ENCODE results near the gene BEX1. TPM values are rescaled to one million over a fixed set of nuclear protein-coding genes. Genes with fewer than 3 reads are reported as not detected.
"Not testable (repeated sequence)": the region's sequence is repeated elsewhere in the genome, so short reads cannot be mapped to it uniquely, and the experiment has no call there.

Gene BEX1
- total and polyA plus RNA-seq, 5 donors from 2014 or later: 0.53 to 2.3 (median 0.65) TPM; not detected in 1

DNA sequence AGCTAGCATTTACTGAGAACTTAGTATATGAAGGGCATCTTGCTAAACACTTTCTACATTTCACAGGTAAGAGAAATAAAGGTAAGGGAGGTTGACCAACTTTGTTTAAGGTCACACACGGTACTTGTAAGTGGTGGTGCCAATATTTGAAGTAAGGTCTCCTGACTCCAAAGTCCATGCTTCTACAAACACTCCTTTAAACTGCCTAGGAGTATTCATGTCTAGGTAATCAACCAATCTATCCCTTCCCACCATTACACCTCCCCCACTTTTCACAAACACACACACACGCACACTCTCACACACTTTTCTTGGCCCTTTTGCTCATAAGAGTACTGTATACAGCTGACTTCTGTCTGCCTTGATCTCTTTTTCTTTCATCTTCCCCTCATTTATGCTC lies 7.1 kb downstream of the BEX1 start:
- Histone ChIP-seq H3K9me3 (ENCODE audit: control insufficient read depth in 2 of 2, low read length in 2 of 2) (no peaks in the 10 kb centered on the region), H3K36me3 (ENCODE audit: control insufficient read depth, insufficient read depth, low read length) (no peaks in the 10 kb centered on the region), H3K4me3 (ENCODE audit: low read depth, low read length) (no peak overlapping the region), H3K27me3 (ENCODE audit: control insufficient read depth, insufficient read depth, low read length) (no peaks in the 10 kb centered on the region), H3K4me1 (ENCODE audit: control insufficient read depth, insufficient read depth, low read length, poor library complexity, severe bottlenecking) (no peaks in the 10 kb centered on the region), H3K27ac (ENCODE audit: insufficient read depth, low read length, poor library complexity, severe bottlenecking) (no peak overlapping the region)
- H3K36me3 Mint-ChIP-seq: no peaks in the 10 kb centered on the region
- no peak overlapping the region for H3K4me3 Mint-ChIP-seq
- no peak for DNase-seq
- H3K27me3 Mint-ChIP-seq: peaks cover 4% of the 10 kb centered on the region
- H3K4me1 Mint-ChIP-seq: no peaks in the 10 kb centered on the region
- peaks cover 0 to 2% (median 0%) of the 10 kb centered on the region in 7 donors for H3K9me3 Mint-ChIP-seq
- ATAC-seq (ENCODE audit: low read depth in 2 of 2): no peak
- no peak overlapping the region for H3K27ac Mint-ChIP-seq

DNA sequence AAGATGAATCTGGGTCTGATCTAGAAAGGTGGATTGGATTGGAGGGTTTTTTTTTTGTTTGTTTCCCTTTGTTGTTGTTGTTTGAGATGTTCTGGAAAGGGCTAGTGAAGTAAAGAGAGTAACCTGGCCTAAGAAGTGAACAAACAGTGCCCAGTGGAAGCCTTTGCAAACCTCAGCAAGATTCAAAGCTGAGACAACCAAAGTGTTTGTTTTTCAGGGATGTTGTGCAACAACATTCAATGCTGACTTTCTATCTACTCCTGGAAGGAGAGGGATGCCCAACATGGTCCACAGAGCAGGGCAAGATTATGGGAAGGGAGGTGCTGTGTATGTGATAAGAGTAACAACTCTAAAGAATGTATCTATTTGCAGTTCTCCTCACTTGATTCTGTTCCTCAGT lies 11.3 kb downstream of the BEX1 start:
- H3K27me3 ChIP-seq (ENCODE audit: control insufficient read depth, insufficient read depth, low read length): no peaks in the 10 kb centered on the region
- Mint-ChIP-seq H3K9me3 (peaks cover 0 to 2% (median 0%) of the 10 kb centered on the region in 7 donors), H3K4me1 (no peaks in the 10 kb centered on the region), H3K27ac (no peak overlapping the region), H3K4me3 (no peak overlapping the region), H3K27me3 (no peaks in the 10 kb centered on the region), H3K36me3 (no peaks in the 10 kb centered on the region)
- no peaks in the 10 kb centered on the region for H3K36me3 ChIP-seq (ENCODE audit: control insufficient read depth, insufficient read depth, low read length)
- ATAC-seq (ENCODE audit: low read depth in 2 of 2): no peak
- H3K4me1 ChIP-seq (ENCODE audit: control insufficient read depth, insufficient read depth, low read length, poor library complexity, severe bottlenecking): no peaks in the 10 kb centered on the region
- DNase-seq: no peak
- no peak overlapping the region for H3K4me3 ChIP-seq (ENCODE audit: low read depth, low read length)
- no peak overlapping the region for H3K27ac ChIP-seq (ENCODE audit: insufficient read depth, low read length, poor library complexity, severe bottlenecking)
- no peaks in the 10 kb centered on the region for H3K9me3 ChIP-seq (ENCODE audit: control insufficient read depth in 2 of 2, low read length in 2 of 2)

- no peaks in the 10 kb centered on the region for H3K36me3 ChIP-seq (ENCODE audit: control insufficient read depth, insufficient read depth, low read length)
- no peaks in the 10 kb centered on the region for H3K4me1 ChIP-seq (ENCODE audit: control insufficient read depth, insufficient read depth, low read length, poor library complexity, severe bottlenecking)
- Mint-ChIP-seq H3K4me1 (no peaks in the 10 kb centered on the region), H3K9me3 (peaks cover 0 to 2% (median 0%) of the 10 kb centered on the region in 7 donors), H3K27me3 (no peaks in the 10 kb centered on the region), H3K27ac (no peak overlapping the region), H3K36me3 (no peaks in the 10 kb centered on the region), H3K4me3 (no peak overlapping the region)
- H3K27ac ChIP-seq (ENCODE audit: insufficient read depth, low read length, poor library complexity, severe bottlenecking): no peak overlapping the region
- H3K9me3 ChIP-seq (ENCODE audit: control insufficient read depth in 2 of 2, low read length in 2 of 2): no peaks in the 10 kb centered on the region
- no peak overlapping the region for H3K4me3 ChIP-seq (ENCODE audit: low read depth, low read length)
- DNase-seq: no peak
- no peak for ATAC-seq (ENCODE audit: low read depth in 2 of 2)
- H3K27me3 ChIP-seq (ENCODE audit: control insufficient read depth, insufficient read depth, low read length): no peaks in the 10 kb centered on the region
Measured at GRCh38 chrX:103051260-103051789, 12.6 kb downstream of the BEX1 start.

DNA sequence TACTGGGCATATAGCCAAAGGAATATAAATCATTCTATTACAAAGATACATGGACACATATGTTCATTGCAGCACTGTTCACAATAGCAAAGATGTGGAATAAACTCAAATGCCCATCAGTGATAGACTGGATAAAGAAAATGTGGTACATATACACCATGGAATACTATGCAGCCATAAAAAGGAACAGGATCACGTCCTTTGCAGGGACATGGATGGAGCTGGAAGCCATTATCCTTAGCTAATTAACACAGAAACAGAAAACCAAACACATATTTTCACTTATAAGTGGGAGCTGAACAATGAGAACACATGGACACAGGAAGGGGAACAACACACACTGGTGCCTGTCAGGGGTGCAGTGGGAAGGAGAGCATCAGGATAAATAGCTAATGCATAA lies 30.6 kb downstream of the BEX1 start:
- not testable (repeated sequence) for H3K36me3 ChIP-seq (ENCODE audit: control insufficient read depth, insufficient read depth, low read length); H3K9me3 Mint-ChIP-seq; H3K27me3 Mint-ChIP-seq; H3K4me3 ChIP-seq (ENCODE audit: low read depth, low read length); H3K27ac Mint-ChIP-seq; DNase-seq; H3K27ac ChIP-seq (ENCODE audit: insufficient read depth, low read length, poor library complexity, severe bottlenecking); H3K36me3 Mint-ChIP-seq; ATAC-seq (ENCODE audit: low read depth in 2 of 2); H3K27me3 ChIP-seq (ENCODE audit: control insufficient read depth, insufficient read depth, low read length); H3K4me1 ChIP-seq (ENCODE audit: control insufficient read depth, insufficient read depth, low read length, poor library complexity, severe bottlenecking); H3K9me3 ChIP-seq (ENCODE audit: control insufficient read depth in 2 of 2, low read length in 2 of 2); H3K4me3 Mint-ChIP-seq; H3K4me1 Mint-ChIP-seq

- Mint-ChIP-seq H3K36me3 (no peaks in the 10 kb centered on the region), H3K9me3 (no peaks in the 10 kb centered on the region), H3K27ac (no peak overlapping the region), H3K4me1 (no peaks in the 10 kb centered on the region), H3K27me3 (no peaks in the 10 kb centered on the region), H3K4me3 (no peak overlapping the region)
- Histone ChIP-seq H3K4me3 (ENCODE audit: low read depth, low read length) (no peak overlapping the region), H3K27ac (ENCODE audit: insufficient read depth, low read length, poor library complexity, severe bottlenecking) (no peak overlapping the region), H3K4me1 (ENCODE audit: control insufficient read depth, insufficient read depth, low read length, poor library complexity, severe bottlenecking) (no peaks in the 10 kb centered on the region), H3K9me3 (ENCODE audit: control insufficient read depth in 2 of 2, low read length in 2 of 2) (no peaks in the 10 kb centered on the region), H3K36me3 (ENCODE audit: control insufficient read depth, insufficient read depth, low read length) (no peaks in the 10 kb centered on the region), H3K27me3 (ENCODE audit: control insufficient read depth, insufficient read depth, low read length) (no peaks in the 10 kb centered on the region)
- ATAC-seq (ENCODE audit: low read depth in 2 of 2) (no peak), DNase-seq (no peak)
Measured at GRCh38 chrX:103017542-103017941, 46.4 kb downstream of the BEX1 start.

GRCh38 chrX:103012945-103013344 lies 51.0 kb downstream of the BEX1 start:
- Mint-ChIP-seq H3K4me3 (no peak overlapping the region), H3K36me3 (no peaks in the 10 kb centered on the region), H3K27ac (no peak overlapping the region), H3K4me1 (no peaks in the 10 kb centered on the region), H3K9me3 (no peaks in the 10 kb centered on the region), H3K27me3 (no peaks in the 10 kb centered on the region)
- no peaks in the 10 kb centered on the region for H3K9me3 ChIP-seq (ENCODE audit: control insufficient read depth in 2 of 2, low read length in 2 of 2)
- no peak overlapping the region for H3K27ac ChIP-seq (ENCODE audit: insufficient read depth, low read length, poor library complexity, severe bottlenecking)
- H3K27me3 ChIP-seq (ENCODE audit: control insufficient read depth, insufficient read depth, low read length): no peaks in the 10 kb centered on the region
- H3K4me3 ChIP-seq (ENCODE audit: low read depth, low read length): no peak overlapping the region
- H3K4me1 ChIP-seq (ENCODE audit: control insufficient read depth, insufficient read depth, low read length, poor library complexity, severe bottlenecking): no peaks in the 10 kb centered on the region
- DNase-seq (no peak), ATAC-seq (ENCODE audit: low read depth in 2 of 2) (no peak)
- no peaks in the 10 kb centered on the region for H3K36me3 ChIP-seq (ENCODE audit: control insufficient read depth, insufficient read depth, low read length)

Other genes with a start within 250 kb of the BEX1 start
- not detected for gene RAB40AL, start 126.9 kb downstream of the BEX1 start, total RNA-seq
- gene RAB40AL, start 126.9 kb downstream of the BEX1 start, polyA plus RNA-seq: not detected
- not detected for gene NXF3, start 29.0 kb upstream of the BEX1 start, total RNA-seq
- gene NXF3, start 29.0 kb upstream of the BEX1 start, polyA plus RNA-seq: not detected
- gene BEX4, start 150.9 kb upstream of the BEX1 start, total RNA-seq: 32.0 TPM
- gene BEX4, start 150.9 kb upstream of the BEX1 start, polyA plus RNA-seq: 10 to 100 TPM; 62.9 to 77.0 (median 71.2) TPM
- gene TCEAL8, start 191.0 kb upstream of the BEX1 start, total RNA-seq: 16.8 TPM
- 10 to 100 TPM; 84.4 to 98.7 (median 96.3) TPM for gene TCEAL8, start 191.0 kb upstream of the BEX1 start, polyA plus RNA-seq
- gene TCEAL5, start 212.6 kb upstream of the BEX1 start, total RNA-seq: not detected
- not detected for gene TCEAL5, start 212.6 kb upstream of the BEX1 start, polyA plus RNA-seq
- 25.7 TPM for gene BEX2, start 246.8 kb upstream of the BEX1 start, total RNA-seq
- gene BEX2, start 246.8 kb upstream of the BEX1 start, polyA plus RNA-seq: 10 to 100 TPM; 48.8 to 93.7 (median 67.8) TPM